ENCODE results near the gene GPAT3.

Gene GPAT3

GRCh38 chr4:83503974-83504373 is 31.9 kb upstream of the GPAT3 start:
- no peaks in the 10 kb centered on the region for H3K36me3 ChIP-seq (ENCODE audit: insufficient read depth, low read length)
- H3F3A ChIP-seq (ENCODE audit: low read depth), result no peaks in the 10 kb centered on the region
- no peaks in the 10 kb centered on the region for H4K20me1 ChIP-seq (ENCODE audit: insufficient read depth, low read length, poor library complexity, severe bottlenecking)
- no peaks in the 10 kb centered on the region for H3K79me2 ChIP-seq (ENCODE audit: insufficient read depth, low read length)
- no peaks in the 10 kb centered on the region for H3K9me3 ChIP-seq (ENCODE audit: insufficient read depth, low read depth, low read length)
- no peak overlapping the region for H3K9ac ChIP-seq (ENCODE audit: low read depth, low read length, poor library complexity, severe bottlenecking)
- TF ChIP-seq EZH2phosphoT487 (IDR thresholded peaks at IDR 0.05; ENCODE audit: borderline replicate concordance) (no peak), CTCF (conservative IDR thresholded peaks at IDR 0.05; ENCODE audit: low read length) (no peak)
- peak overlapping the region; percentile 42 for H3K4me2 ChIP-seq (ENCODE audit: low read depth, low read length, poor library complexity, severe bottlenecking)
- H3K27me3 ChIP-seq (ENCODE audit: insufficient read depth, low read length, poor library complexity, severe bottlenecking), result no peaks in the 10 kb centered on the region
- no peak overlapping the region for H3K4me3 ChIP-seq (ENCODE audit: low read length, poor library complexity, severe bottlenecking)
- peak overlapping the region; percentile 84 for H2AFZ ChIP-seq (ENCODE audit: low read length)
- no peaks in the 10 kb centered on the region for H3K9me2 ChIP-seq (replicated peaks; ENCODE audit: low read depth, low read length)
- H3K4me1 ChIP-seq (ENCODE audit: insufficient read depth, low read length, poor library complexity, severe bottlenecking), result peaks cover 8% of the 10 kb centered on the region

GRCh38 chr4:83504503-83504902 is 31.4 kb upstream of the GPAT3 start:
- Histone ChIP-seq H3K9me3 (ENCODE audit: insufficient read depth, low read depth, low read length) (no peaks in the 10 kb centered on the region), H3K4me1 (ENCODE audit: insufficient read depth, low read length, poor library complexity, severe bottlenecking) (peaks cover 8% of the 10 kb centered on the region), H2AFZ (ENCODE audit: low read length) (peak overlapping the region; percentile 84), H3K4me3 (ENCODE audit: low read length, poor library complexity, severe bottlenecking) (no peak overlapping the region), H3K4me2 (ENCODE audit: low read depth, low read length, poor library complexity, severe bottlenecking) (peak overlapping the region; percentile 42), H3F3A (ENCODE audit: low read depth) (no peaks in the 10 kb centered on the region), H4K20me1 (ENCODE audit: insufficient read depth, low read length, poor library complexity, severe bottlenecking) (no peaks in the 10 kb centered on the region), H3K9me2 (replicated peaks; ENCODE audit: low read depth, low read length) (no peaks in the 10 kb centered on the region), H3K27me3 (ENCODE audit: insufficient read depth, low read length, poor library complexity, severe bottlenecking) (no peaks in the 10 kb centered on the region), H3K9ac (ENCODE audit: low read depth, low read length, poor library complexity, severe bottlenecking) (no peak overlapping the region), H3K79me2 (ENCODE audit: insufficient read depth, low read length) (no peaks in the 10 kb centered on the region), H3K36me3 (ENCODE audit: insufficient read depth, low read length) (no peaks in the 10 kb centered on the region)
- TF ChIP-seq EZH2phosphoT487 (IDR thresholded peaks at IDR 0.05; ENCODE audit: borderline replicate concordance), result no peak
- no peak for TF ChIP-seq CTCF (conservative IDR thresholded peaks at IDR 0.05; ENCODE audit: low read length)

GRCh38 chr4:83504996-83505395 is 30.9 kb upstream of the GPAT3 start:
- H2AFZ ChIP-seq (ENCODE audit: low read length), result peak overlapping the region; percentile 84; the same call in 1 of the 2 replicates
- no peaks in the 10 kb centered on the region for H3F3A ChIP-seq (ENCODE audit: low read depth)
- no peaks in the 10 kb centered on the region for H3K9me3 ChIP-seq (ENCODE audit: insufficient read depth, low read depth, low read length)
- no peak for TF ChIP-seq CTCF (conservative IDR thresholded peaks at IDR 0.05; ENCODE audit: low read length)
- H4K20me1 ChIP-seq (ENCODE audit: insufficient read depth, low read length, poor library complexity, severe bottlenecking), result no peaks in the 10 kb centered on the region
- H3K27me3 ChIP-seq (ENCODE audit: insufficient read depth, low read length, poor library complexity, severe bottlenecking), result no peaks in the 10 kb centered on the region
- H3K9ac ChIP-seq (ENCODE audit: low read depth, low read length, poor library complexity, severe bottlenecking), result no peak overlapping the region
- peaks cover 8% of the 10 kb centered on the region for H3K4me1 ChIP-seq (ENCODE audit: insufficient read depth, low read length, poor library complexity, severe bottlenecking)
- H3K4me2 ChIP-seq (ENCODE audit: low read depth, low read length, poor library complexity, severe bottlenecking), result no peak overlapping the region
- H3K79me2 ChIP-seq (ENCODE audit: insufficient read depth, low read length), result no peaks in the 10 kb centered on the region
- H3K36me3 ChIP-seq (ENCODE audit: insufficient read depth, low read length), result no peaks in the 10 kb centered on the region
- H3K4me3 ChIP-seq (ENCODE audit: low read length, poor library complexity, severe bottlenecking), result no peak overlapping the region
- H3K9me2 ChIP-seq (replicated peaks; ENCODE audit: low read depth, low read length), result no peaks in the 10 kb centered on the region
